ENCODE results near the gene IGLL5.

DNA sequence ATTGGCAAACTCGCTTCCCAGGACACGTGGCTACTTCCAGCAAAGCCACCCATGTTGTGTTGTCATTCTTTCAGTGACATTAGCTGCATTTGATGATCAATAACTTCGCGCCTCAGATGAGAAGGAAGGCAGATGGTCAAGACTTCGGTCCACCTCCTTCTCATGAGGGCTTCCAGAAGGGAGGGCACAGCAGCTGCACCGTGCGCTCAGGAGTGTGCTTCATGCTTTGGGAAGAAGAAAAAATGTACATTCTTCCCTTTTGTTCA lies 25.3 kb downstream of the IGLL5 start:
- TF ChIP-seq BHLHE40 (IDR thresholded peaks at IDR 0.05; ENCODE audit: borderline replicate concordance) (no peak), ZNF384 (IDR thresholded peaks at IDR 0.05) (no peak), FOXK2 (IDR thresholded peaks at IDR 0.05) (no peak), NFRKB (IDR thresholded peaks at IDR 0.05) (no peak), ELF4 (IDR thresholded peaks at IDR 0.05) (no peak), FOXM1 (IDR thresholded peaks at IDR 0.05; ENCODE audit: borderline replicate concordance) (no peak), CTBP1 (IDR thresholded peaks at IDR 0.05; ENCODE audit: borderline replicate concordance) (no peak), FOXA1 (IDR thresholded peaks at IDR 0.05) (no peak), ARNT (IDR thresholded peaks at IDR 0.05) (no peak), LEF1 (IDR thresholded peaks at IDR 0.05; ENCODE audit: borderline replicate concordance) (no peak), SP1 (IDR thresholded peaks at IDR 0.05) (no peak), HDGF (IDR thresholded peaks at IDR 0.05; ENCODE audit: borderline replicate concordance) (no peak), TARDBP (IDR thresholded peaks at IDR 0.05) (no peak), PKNOX1 (IDR thresholded peaks at IDR 0.05) (no peak)

Data from HEK293T (cell line).